ENCODE measurements around the gene FAM193B.
A peak's percentile ranks its signal among the peaks of the same experiment; 100 is the strongest.

Gene FAM193B

DNA sequence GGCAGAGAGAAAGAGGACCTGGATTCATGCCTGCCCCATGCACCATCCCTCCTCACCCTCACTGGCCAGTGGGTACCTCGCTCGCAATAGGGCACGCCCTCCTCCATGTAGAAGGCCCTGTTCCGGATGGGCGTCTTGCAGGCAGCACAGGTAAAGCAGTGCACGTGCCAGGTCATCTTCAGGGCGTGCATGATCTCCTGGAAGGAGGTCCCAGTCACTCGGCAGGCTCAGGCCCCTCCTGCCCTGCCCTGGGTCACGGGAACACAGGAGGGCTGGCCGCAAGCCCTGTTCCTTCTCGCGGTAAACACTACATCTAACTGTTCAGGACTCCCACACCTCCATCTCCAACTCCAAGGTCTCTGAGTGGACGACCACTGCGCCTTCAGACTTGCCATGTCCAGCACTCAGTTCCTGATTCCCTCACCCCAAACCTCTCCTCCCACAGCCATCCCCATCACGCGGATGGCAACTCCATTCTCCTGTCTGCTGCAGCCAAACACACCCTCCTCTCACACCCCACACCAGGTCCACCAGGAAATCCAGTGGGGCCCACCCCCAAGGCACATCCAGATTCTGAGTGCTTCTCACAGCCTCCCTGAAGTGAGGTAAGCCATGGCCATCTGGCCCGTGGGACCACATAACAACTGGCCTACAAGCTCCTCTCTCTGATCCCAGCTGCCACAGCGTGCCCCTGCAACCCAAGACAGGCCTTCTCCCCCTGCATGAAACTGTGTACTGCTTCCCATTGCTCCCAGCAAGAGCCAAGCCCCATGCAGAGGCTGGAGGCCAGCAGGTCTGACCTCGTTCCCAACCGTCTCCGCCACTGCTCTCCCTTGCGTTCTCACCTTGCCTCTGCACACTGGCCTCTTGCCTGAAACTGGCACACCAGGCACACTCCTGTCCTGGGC is 70.1 kb downstream of the FAM193B start:
- peak overlapping the region; percentile 6 to 77 for H3K27ac Mint-ChIP-seq

DNA sequence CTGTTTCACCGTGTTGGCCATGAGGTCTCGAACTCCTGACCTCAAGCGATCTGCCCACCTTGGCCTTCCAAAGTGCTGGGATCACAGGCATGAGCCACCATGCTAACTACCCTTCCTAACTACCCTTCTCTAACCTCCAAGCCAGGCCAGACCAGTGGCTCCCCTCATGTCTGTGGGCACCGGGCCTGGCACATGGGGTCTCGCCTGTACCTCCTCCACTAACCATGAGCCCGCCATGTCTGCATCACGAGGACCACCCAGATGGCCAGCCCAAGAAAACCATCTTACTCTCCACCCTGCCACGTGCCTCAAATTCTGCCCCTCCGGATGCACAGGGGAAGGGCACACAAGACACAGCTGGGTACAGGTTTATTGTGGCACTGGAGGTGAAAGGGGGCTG is 71.3 kb downstream of the FAM193B start:
- no peak for DNase-seq
- H3K4me3 Mint-ChIP-seq = no peak overlapping the region
- H3K9me3 Mint-ChIP-seq = no peaks in the 10 kb centered on the region
- no peak for ATAC-seq (replicated peaks)
- no peaks in the 10 kb centered on the region for H3K27me3 Mint-ChIP-seq
- no peaks in the 10 kb centered on the region for H3K36me3 Mint-ChIP-seq (ENCODE audit: insufficient read depth)
- H3K27ac Mint-ChIP-seq = peak overlapping the region in 1 of 2 donors; percentile 44
- H3K4me1 Mint-ChIP-seq (ENCODE audit: low read depth in 2 of 2) = peaks cover 8 to 12% of the 10 kb centered on the region in 2 donors

More for the DNA sequence above, 70.1 kb downstream of the FAM193B start:
- no peak overlapping the region for H3K4me3 Mint-ChIP-seq
- no peaks in the 10 kb centered on the region for H3K27me3 Mint-ChIP-seq
- DNase-seq (no peak), ATAC-seq (replicated peaks) (no peak)
- no peaks in the 10 kb centered on the region for H3K9me3 Mint-ChIP-seq
- H3K36me3 Mint-ChIP-seq (ENCODE audit: insufficient read depth) = no peaks in the 10 kb centered on the region
- H3K4me1 Mint-ChIP-seq (ENCODE audit: low read depth in 2 of 2) = peaks cover 4 to 6% of the 10 kb centered on the region in 2 donors

DNA sequence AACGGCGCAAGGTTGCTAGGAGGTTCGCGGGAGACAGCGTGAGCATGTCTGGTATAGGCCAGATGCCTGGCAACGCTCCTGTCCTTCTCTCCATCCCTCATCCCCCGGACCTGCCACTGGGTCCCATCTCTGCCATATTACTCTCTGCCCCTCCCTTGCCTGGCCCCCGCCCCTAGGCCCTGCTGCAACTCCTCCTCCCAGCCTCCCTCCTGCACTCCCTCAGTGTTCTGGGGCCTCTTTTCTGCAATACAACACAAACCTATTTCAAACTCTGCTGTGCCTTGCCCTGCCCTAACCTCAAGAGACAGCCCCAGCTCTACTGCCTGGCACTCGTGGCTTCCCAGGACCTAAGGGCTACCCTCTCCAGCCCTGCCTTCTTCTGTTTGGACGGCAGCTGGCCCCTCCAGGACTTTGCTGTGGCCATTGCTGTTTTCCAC is 72.0 kb downstream of the FAM193B start:
- no peak for DNase-seq

DNA sequence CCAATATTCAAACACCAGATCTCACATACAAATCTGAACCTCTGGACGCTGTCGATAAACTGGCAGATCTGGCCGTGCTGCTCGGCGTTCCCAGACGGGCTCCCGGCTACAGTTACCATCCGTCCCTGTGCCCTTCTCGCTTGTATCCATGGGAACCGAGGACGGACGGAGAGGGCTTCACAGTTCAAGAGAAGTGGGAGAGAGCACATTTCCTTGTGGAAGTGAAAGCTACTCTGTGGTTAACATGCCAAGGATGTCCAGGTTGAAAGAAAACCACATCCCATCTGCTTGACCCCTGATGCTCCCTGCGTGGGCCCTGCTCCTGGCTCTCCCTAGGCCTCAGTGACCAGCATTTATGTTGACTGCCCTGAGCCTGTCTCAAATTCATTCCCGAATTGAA is 74.6 kb downstream of the FAM193B start:
- Mint-ChIP-seq H3K4me3 (peak overlapping the region in 1 of 2 donors; percentile 24), H3K9me3 (no peaks in the 10 kb centered on the region), H3K27me3 (no peaks in the 10 kb centered on the region), H3K4me1 (ENCODE audit: low read depth in 2 of 2) (peaks cover 21 to 22% of the 10 kb centered on the region in 2 donors), H3K36me3 (ENCODE audit: insufficient read depth) (peaks cover 2% of the 10 kb centered on the region), H3K27ac (peak overlapping the region; percentile 84 to 86)
- DNase-seq (no peak), ATAC-seq (replicated peaks) (no peak)

More for the DNA sequence above, 72.0 kb downstream of the FAM193B start:
- peak overlapping the region in 1 of 2 donors; percentile 44 for H3K27ac Mint-ChIP-seq
- H3K4me3 Mint-ChIP-seq = no peak overlapping the region
- peaks cover 8 to 12% of the 10 kb centered on the region in 2 donors for H3K4me1 Mint-ChIP-seq (ENCODE audit: low read depth in 2 of 2)
- no peaks in the 10 kb centered on the region for H3K27me3 Mint-ChIP-seq
- H3K36me3 Mint-ChIP-seq (ENCODE audit: insufficient read depth) = no peaks in the 10 kb centered on the region
- H3K9me3 Mint-ChIP-seq = no peaks in the 10 kb centered on the region
- ATAC-seq (replicated peaks) = no peak

DNA sequence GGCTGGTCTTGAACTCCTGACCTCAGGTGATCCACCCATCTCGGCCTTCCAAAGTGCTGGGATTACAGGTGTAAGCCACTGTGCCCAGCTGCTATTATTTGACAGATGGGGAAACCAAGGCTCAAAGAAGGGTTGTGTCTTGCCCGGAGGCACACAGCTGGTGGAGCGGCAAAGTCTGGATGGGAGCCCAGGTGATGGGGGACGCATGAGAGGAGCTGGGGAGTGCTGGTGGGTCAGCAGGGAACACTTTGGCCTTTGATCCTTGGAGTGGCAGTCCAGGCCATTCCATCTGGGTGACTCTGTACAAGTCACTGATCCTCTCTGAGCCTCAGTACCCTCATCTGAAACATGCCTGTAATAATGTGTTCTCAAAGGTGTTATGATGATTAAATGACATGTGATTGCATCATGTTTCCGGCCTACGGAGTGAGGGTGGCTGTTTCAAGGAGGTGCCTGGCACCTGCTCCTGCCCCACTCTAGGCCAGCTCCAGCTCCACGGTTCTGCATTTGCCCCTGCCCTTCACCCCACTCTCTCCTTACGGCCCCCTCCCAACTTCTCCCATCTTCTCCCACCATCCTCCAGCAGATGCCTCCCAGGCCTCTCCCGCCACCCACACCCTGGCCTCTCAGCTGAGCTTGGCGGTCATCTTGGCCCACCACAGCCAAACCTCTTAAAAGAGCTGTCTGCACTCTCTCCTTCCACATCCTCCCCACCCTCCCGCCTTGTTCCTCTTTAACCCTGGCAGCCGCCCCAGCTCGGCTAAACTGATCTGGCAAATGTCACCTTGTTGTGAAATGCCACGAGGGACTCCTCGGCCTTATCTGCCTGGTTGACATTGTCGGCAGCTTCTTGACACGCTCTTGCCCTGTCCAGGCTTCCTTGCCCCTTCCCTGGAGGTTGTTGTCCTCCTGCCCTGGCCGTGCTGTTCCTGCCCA is 75.4 kb downstream of the FAM193B start:
- Mint-ChIP-seq H3K9me3 (no peaks in the 10 kb centered on the region), H3K4me1 (ENCODE audit: low read depth in 2 of 2) (peaks cover 29 to 30% of the 10 kb centered on the region in 2 donors), H3K4me3 (peak overlapping the region; percentile 20 to 24), H3K36me3 (ENCODE audit: insufficient read depth) (peaks cover 10% of the 10 kb centered on the region), H3K27me3 (peaks cover 0 to 7% of the 10 kb centered on the region in 2 donors), H3K27ac (peak overlapping the region; percentile 84 to 86)
- ATAC-seq (replicated peaks) = peak; percentile 84
- DNase-seq = no peak

DNA sequence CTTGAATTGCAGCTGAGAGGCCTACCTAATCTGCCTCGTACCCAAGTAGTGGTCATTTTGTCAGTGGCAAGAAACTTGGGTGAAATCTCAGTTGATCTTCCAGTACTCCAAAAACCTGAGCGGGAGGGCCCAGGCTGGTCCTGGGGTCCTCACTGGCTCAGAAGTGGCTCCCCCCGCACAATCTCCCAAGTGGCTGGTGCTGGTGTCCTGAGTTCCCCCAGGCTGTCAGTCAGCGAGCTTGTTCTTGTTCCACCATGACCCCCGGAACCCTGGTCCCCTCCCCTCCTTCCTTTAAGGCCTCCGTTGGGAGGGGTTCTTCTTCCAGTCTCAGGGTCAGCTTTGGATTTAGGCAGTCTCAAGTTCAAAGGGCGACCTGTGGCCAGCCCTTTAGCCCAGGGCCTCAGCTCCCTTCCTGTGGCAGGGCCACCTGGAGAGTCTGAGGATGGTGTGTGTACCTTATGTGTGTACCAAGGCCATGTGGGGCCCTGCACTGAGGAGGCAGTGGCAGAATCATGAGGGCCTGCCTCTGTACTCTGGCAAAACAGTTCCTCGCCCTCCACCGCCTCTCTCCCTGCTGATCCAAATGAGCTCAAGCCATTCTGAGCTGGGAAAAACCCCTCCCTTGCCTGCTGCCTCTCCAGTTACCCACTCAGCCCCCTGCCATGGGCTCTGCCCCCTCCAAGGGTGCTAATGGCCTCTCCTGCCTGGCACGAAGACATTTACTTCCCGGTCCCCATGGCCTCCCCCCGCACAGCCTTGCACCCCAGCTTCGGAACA is 76.5 kb downstream of the FAM193B start:
- no peak for DNase-seq
- no peaks in the 10 kb centered on the region for H3K9me3 Mint-ChIP-seq
- no peak overlapping the region for H3K4me3 Mint-ChIP-seq
- peak overlapping the region; percentile 84 to 86 for H3K27ac Mint-ChIP-seq
- H3K36me3 Mint-ChIP-seq (ENCODE audit: insufficient read depth) = peaks cover 10% of the 10 kb centered on the region
- no peak for ATAC-seq (replicated peaks)
- H3K27me3 Mint-ChIP-seq = peaks cover 0 to 10% of the 10 kb centered on the region in 2 donors
- peaks cover 31 to 32% of the 10 kb centered on the region in 2 donors for H3K4me1 Mint-ChIP-seq (ENCODE audit: low read depth in 2 of 2)

DNA sequence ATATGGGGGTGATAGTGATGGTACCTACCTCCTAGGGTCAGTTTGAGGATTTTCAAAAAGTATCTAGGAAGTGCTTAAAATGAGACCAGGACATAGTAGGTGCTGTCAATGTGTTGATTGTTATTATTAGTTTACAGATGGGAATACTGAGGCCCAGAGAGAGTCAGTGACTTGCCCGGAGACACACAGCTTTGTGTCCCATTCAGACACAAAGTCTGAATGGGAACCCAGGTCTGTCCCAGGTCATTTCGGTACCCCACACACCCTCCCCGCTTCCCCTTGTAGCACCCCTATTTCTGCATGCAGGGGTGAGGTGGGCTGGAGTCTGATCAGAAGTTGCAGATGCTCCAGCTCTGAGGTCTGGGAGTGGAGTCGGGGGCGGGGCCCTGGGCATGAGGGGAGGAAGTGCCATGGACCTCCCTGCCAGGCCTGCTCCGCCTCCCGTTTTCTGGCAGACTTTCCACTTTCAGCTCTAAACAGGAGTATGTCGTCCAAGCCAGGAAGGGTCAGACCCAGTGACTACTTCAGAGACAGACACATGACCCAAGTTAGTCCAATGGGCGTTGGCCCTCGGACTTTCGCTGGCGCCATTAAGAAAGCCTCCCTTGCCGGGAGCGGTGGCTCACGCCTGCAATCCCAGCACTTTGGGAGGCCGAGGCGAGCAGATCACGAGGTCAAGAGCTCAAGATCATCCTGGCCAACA is 77.7 kb downstream of the FAM193B start:
- Mint-ChIP-seq H3K27me3 (peaks cover 0 to 10% of the 10 kb centered on the region in 2 donors), H3K36me3 (ENCODE audit: insufficient read depth) (peaks cover 10% of the 10 kb centered on the region), H3K9me3 (no peaks in the 10 kb centered on the region), H3K4me1 (ENCODE audit: low read depth in 2 of 2) (peaks cover 35 to 38% of the 10 kb centered on the region in 2 donors), H3K4me3 (no peak overlapping the region), H3K27ac (peak overlapping the region; percentile 1 to 73)
- no peak for ATAC-seq (replicated peaks)
- no peak for DNase-seq

DNA sequence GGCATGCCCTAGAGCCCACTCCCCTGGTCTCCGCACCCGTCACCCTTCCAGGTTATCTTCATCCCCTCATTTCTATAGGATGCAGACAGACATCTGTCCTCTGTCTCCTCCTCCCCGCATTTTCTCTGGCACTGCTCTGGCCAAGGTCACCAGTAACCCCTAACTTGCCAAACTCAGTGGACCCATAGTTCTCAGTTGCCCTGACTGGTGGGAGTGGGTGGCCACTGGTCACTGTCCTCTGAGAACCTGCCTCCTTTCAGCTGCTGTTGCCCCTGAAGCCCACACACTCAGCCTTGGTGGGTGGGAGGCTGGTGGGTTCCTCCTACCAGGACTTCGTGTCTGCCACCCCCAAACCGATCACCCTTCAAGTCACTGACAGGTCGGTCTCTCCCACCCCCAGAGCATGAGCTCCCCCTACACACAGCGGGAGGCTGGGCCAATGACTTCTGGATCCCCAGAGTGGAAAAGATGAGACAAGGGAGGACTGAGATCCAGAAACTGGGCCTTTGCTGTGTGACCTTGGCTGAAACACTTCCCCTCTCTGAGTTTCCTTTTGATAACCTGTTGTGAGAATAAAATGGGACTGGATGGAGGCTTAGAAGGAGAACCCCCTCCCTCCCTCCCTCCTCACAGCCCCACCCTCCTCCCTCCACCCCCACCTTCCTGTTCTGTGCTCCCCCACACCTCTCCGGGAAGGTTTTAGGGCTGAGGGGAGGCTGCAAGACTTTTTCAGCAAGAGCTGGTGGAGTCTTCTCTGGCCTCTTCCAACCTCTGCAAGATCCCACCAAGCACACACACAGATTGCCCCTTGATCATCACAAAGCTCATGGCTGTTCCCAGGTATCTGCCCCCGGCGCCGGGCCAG is 78.6 kb downstream of the FAM193B start:
- no peak for DNase-seq
- ATAC-seq (replicated peaks) = no peak
- H3K36me3 Mint-ChIP-seq (ENCODE audit: insufficient read depth) = peaks cover 10% of the 10 kb centered on the region
- H3K4me3 Mint-ChIP-seq = no peak overlapping the region
- no peaks in the 10 kb centered on the region for H3K9me3 Mint-ChIP-seq
- peaks cover 0 to 10% of the 10 kb centered on the region in 2 donors for H3K27me3 Mint-ChIP-seq
- H3K27ac Mint-ChIP-seq = peak overlapping the region; percentile 1 to 73
- H3K4me1 Mint-ChIP-seq (ENCODE audit: low read depth in 2 of 2) = peaks cover 35 to 43% of the 10 kb centered on the region in 2 donors

DNA sequence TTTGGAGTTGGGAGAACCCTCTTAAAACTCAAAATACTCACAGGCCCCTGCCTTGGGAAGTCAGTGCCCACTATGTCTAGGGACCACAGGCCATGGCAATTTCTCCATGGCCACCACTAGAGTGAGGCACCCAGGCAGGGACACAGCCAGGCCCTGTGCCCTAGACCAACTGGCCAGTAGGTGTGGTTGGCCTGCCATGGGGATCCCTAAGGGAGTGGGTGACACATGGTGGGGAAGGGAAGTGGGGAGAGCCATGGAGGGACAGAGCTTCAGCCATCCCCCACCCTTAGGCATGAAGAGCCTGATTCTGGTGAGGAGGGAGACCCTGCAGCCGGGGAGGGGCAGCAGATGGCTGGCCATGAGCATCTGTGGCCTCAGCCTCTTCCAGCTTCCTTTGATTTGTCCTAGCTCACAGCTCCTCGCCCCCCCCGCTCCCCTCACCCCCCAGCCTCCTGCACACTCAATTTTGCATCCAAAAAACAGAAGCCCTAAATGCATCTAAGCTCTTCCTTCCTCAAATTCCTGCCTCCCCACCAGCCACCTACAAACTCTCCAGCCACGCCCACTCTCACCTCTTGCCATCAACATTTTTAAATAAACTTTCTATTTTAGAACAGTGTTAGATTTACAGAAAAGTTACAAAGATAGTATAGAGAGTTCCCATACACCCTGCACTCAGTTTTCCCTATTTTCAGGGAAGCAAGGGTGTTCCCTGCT is 79.4 kb downstream of the FAM193B start:
- Mint-ChIP-seq H3K4me3 (peak overlapping the region; percentile 78 to 84), H3K36me3 (ENCODE audit: insufficient read depth) (peaks cover 10% of the 10 kb centered on the region), H3K9me3 (no peaks in the 10 kb centered on the region), H3K27ac (no peak overlapping the region), H3K4me1 (ENCODE audit: low read depth in 2 of 2) (peaks cover 42 to 48% of the 10 kb centered on the region in 2 donors), H3K27me3 (peaks cover 0 to 10% of the 10 kb centered on the region in 2 donors)
- ATAC-seq (replicated peaks) (no peak), DNase-seq (no peak)

DNA sequence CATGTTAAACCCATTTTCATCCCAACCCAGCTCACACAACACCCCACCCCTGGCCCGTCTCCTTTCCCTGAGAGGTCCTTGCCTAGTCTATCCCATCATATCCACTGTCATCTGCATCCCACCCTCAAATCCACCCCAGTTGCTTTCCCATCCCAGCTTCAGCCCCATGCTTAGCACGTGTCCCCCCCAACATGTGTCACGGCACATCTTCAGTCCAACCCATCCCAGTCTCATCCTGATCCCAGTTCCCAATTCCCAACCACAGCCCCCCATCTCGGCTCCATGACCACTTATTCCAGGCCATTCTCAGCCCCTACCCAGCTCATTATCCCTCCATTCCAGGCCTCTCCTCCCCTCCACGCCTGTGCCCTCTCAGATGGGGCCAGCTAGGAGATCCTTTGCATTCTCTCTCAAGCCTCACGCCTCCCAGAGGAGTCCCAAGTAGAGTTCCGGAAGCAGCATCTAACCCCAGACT is 80.3 kb downstream of the FAM193B start:
- Mint-ChIP-seq H3K27me3 (peaks cover 0 to 10% of the 10 kb centered on the region in 2 donors), H3K36me3 (ENCODE audit: insufficient read depth) (peaks cover 10% of the 10 kb centered on the region), H3K9me3 (no peaks in the 10 kb centered on the region), H3K4me3 (peak overlapping the region; percentile 78 to 84), H3K4me1 (ENCODE audit: low read depth in 2 of 2) (peaks cover 43% of the 10 kb centered on the region in 2 donors), H3K27ac (peak overlapping the region; percentile 74 to 75)
- no peak for ATAC-seq (replicated peaks)
- DNase-seq = no peak

DNA sequence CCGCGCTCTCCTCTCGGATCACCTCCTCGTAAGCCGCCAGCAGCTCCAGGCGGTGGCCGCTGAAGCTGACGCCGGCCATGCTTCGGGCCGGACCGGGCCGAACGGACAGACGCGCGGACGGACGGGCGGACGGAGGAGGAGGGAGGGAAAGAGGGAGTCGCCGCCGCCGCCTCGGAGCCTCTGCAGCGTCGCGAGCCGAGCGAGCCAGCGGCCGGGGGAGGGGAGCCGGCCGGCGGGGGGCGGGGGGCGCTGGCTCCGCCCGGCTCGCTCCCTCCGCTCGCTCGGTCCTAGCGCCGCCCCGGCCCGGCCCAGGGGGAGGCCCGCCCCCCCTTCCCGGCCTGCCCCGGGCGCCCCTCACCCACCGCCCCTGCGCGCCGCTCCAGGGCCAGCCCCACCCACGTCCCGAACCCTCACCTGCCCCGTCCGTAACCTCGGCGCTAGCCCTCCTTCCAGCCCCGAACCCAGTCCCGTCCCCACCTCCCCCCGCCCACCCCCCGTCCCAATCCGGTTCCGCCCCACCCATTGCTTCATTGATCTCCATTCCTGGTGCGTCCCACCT is 80.8 kb downstream of the FAM193B start, which contains the start of gene DBN1:
Gene DBN1 (minus strand): TSS at position 192 of the 559 bp plus-strand sequence. CDS start 113 bp downstream, at position 79.
- DNase-seq = no peak
- ATAC-seq (replicated peaks) = peak; percentile 22
- H3K27me3 Mint-ChIP-seq = peaks cover 0 to 10% of the 10 kb centered on the region in 2 donors
- H3K9me3 Mint-ChIP-seq = no peaks in the 10 kb centered on the region
- peak within 1 kb of the TSS; percentile 75 to 79 for H3K27ac Mint-ChIP-seq
- H3K36me3 Mint-ChIP-seq (ENCODE audit: insufficient read depth) = peaks cover 13% of the 10 kb centered on the region
- H3K4me3 Mint-ChIP-seq = peak within 1 kb of the TSS; percentile 78 to 84
- H3K4me1 Mint-ChIP-seq (ENCODE audit: low read depth in 2 of 2) = peaks cover 42 to 46% of the 10 kb centered on the region in 2 donors
